HepG2 (cell line): ENCODE measurements around the gene ACTN4. TPM values are rescaled to one million over a fixed set of nuclear protein-coding genes. Genes with fewer than 3 reads are reported as not detected.

Source experiments
- AGO2 ChIP-seq: fragments of 200-400 bp; formaldehyde crosslinking; optimal IDR thresholded peaks from 2 replicates; pipeline ENCODE3; 2017; ENCODE audit warnings: mild to moderate bottlenecking, low read depth, low read length, moderate library complexity
- ATF7-NPFF ChIP-seq: sonication (generic); formaldehyde crosslinking; IDR thresholded peaks from 2 replicates; pipeline ENCODE4 v1.8.1; 2023; ENCODE audit warnings: mild to moderate bottlenecking, low read depth, missing genetic modification reagents, moderate library complexity
- BRD4 ChIP-seq: sonication (generic); formaldehyde crosslinking; IDR thresholded peaks from 2 replicates; pipeline ENCODE4 v1.4.0; 2020; ENCODE audit warnings: missing genetic modification reagents
- MEF2D ChIP-seq: sonication (generic); formaldehyde crosslinking; IDR thresholded peaks from 2 replicates; pipeline ENCODE4 v1.5.1; 2020; ENCODE audit warnings: mild to moderate bottlenecking, missing genetic modification reagents
- RARA ChIP-seq: IDR thresholded peaks from 2 replicates; pipeline ENCODE4 v1.6.1; 2016; ENCODE audit warnings: missing genetic modification reagents, missing compliant biosample characterization
- RFX5 ChIP-seq: IDR thresholded peaks from 2 replicates; pipeline ENCODE4 v1.6.1; 2011; ENCODE audit warnings: low read depth, low read length, improper control_type of control experiment
- SALL1 ChIP-seq: sonication (generic); formaldehyde crosslinking; IDR thresholded peaks from 2 replicates; pipeline ENCODE4 v1.8.0; 2022; ENCODE audit warnings: mild to moderate bottlenecking, missing genetic modification reagents
- STAG1 ChIP-seq: sonication (generic); formaldehyde crosslinking; IDR thresholded peaks from 2 replicates; pipeline ENCODE4 v1.4.0; 2020; ENCODE audit warnings: missing genetic modification reagents
- ZFX ChIP-seq: sonication (generic); formaldehyde crosslinking; IDR thresholded peaks from 2 replicates; pipeline ENCODE4 v1.4.0; 2020; ENCODE audit warnings: mild to moderate bottlenecking, low read depth, missing genetic modification reagents, moderate library complexity
- ZNF121 ChIP-seq: sonication (generic); formaldehyde crosslinking; IDR thresholded peaks from 2 replicates; pipeline ENCODE4 v1.5.0; 2020; ENCODE audit warnings: mild to moderate bottlenecking, missing genetic modification reagents
- ZNF337 ChIP-seq: sonication (generic); formaldehyde crosslinking; IDR thresholded peaks from 2 replicates; pipeline ENCODE4 v1.5.1; 2020; ENCODE audit warnings: missing genetic modification reagents, low read depth, mild to moderate bottlenecking, borderline replicate concordance
- ZNF552 ChIP-seq: sonication (generic); formaldehyde crosslinking; IDR thresholded peaks from 2 replicates; pipeline ENCODE4 v1.9.0; 2022; ENCODE audit warnings: missing genetic modification reagents, mild to moderate bottlenecking, borderline replicate concordance
- ZNF850 ChIP-seq: sonication (generic); formaldehyde crosslinking; conservative IDR thresholded peaks from 2 replicates; pipeline ENCODE4 v1.9.0; 2021; ENCODE audit warnings: mild to moderate bottlenecking, missing genetic modification reagents
- polyA plus RNA-seq, 8 experiments: library from polyadenylated mRNA; depleted of rRNA in 3 of 8; stranded (reverse) in 7 of 8; unstranded in 1 of 8; fragments of >200 nt; fragmentation: Illumina TruSeq in 4 of 8; extraction: Trizol in 4 of 8; gene quantifications; 2 replicates each; pipeline versions ENCODE4 v1.2.1 to v1.2.3, GENCODE V29; 2011 to 2016; ENCODE audit warnings: low read depth in 4 of 8, missing spikeins in 1 of 8, mixed read lengths in 1 of 8; ENCODE audit not compliant: insufficient read depth in 1 of 8
- total RNA-seq, 5 experiments: library from RNA; depleted of rRNA; stranded (reverse); fragments of >200 nt; fragmentation: Illumina TruSeq; extraction: Trizol; gene quantifications; 2 replicates each; pipeline ENCODE4 v1.2.3, GENCODE V29; 2016; ENCODE audit warnings: low read depth in 1 of 5
- TF ChIP-seq, protein P1 (sequence below), 2 experiments: sonication (generic) in 1 of 2; formaldehyde crosslinking in 1 of 2; IDR thresholded peaks; 2 replicates each; pipeline versions ENCODE4 v1.5.1 to v1.6.1; 2011 to 2020; ENCODE audit warnings: borderline replicate concordance in 1 of 2, low read depth in 1 of 2, low read length in 1 of 2, mild to moderate bottlenecking in 1 of 2, missing genetic modification reagents in 1 of 2, moderate library complexity in 1 of 2
- TF ChIP-seq, protein P2 (sequence below): sonication (generic); formaldehyde crosslinking; IDR thresholded peaks from 2 replicates; pipeline ENCODE4 v1.4.0; 2020; ENCODE audit warnings: missing genetic modification reagents
- TF ChIP-seq, protein P3 (sequence below): sonication (generic); formaldehyde crosslinking; conservative IDR thresholded peaks from 2 replicates; pipeline ENCODE4 v1.4.0; 2020; ENCODE audit warnings: missing genetic modification reagents
- TF ChIP-seq, protein P4 (sequence below): sonication (generic); formaldehyde crosslinking; IDR thresholded peaks from 2 replicates; pipeline ENCODE4 v1.5.0; 2020; ENCODE audit warnings: missing genetic modification reagents, mild to moderate bottlenecking, borderline replicate concordance

ACTN4 gene
- total and polyA plus RNA-seq, 2 of the 13 experiments (the other 11 are each of a cell fraction or from before 2014, with no cell fraction given) = 171 to 192 TPM

GRCh38 chr19:38701455-38702063 lies 54.1 kb downstream of the ACTN4 start (continued):
- peak; percentile 59 for TF ChIP-seq AGO2
- TF ChIP-seq STAG1 (CRISPR knock-in tag) = peak; percentile 36
- peak; percentile 61; the same call in 1 of the 2 replicates for TF ChIP-seq ZNF552 (CRISPR knock-in tag)
- peak; percentile 35 for TF ChIP-seq BRD4 (CRISPR knock-in tag)
- peak; percentile 91 for TF ChIP-seq RARA (CRISPR knock-in tag)
- peak; percentile 20; the same call in 1 of the 2 replicates for TF ChIP-seq RFX5
- TF ChIP-seq, protein P1, sequence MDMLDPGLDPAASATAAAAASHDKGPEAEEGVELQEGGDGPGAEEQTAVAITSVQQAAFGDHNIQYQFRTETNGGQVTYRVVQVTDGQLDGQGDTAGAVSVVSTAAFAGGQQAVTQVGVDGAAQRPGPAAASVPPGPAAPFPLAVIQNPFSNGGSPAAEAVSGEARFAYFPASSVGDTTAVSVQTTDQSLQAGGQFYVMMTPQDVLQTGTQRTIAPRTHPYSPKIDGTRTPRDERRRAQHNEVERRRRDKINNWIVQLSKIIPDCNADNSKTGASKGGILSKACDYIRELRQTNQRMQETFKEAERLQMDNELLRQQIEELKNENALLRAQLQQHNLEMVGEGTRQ (IDR thresholded peaks at IDR 0.05; ENCODE audit: low read depth, low read length) = no peak
- TF ChIP-seq, protein P1 (CRISPR knock-in tag; IDR thresholded peaks at IDR 0.05; ENCODE audit: borderline replicate concordance) = peak; percentile 55; the same call in 1 of the 2 replicates
- 0 out of 2 replicates have a peak, but pooled peaks have one; percentile 43 for TF ChIP-seq ZNF337 (CRISPR knock-in tag)
- peak; percentile 94 for TF ChIP-seq SALL1
- TF ChIP-seq, protein P2, sequence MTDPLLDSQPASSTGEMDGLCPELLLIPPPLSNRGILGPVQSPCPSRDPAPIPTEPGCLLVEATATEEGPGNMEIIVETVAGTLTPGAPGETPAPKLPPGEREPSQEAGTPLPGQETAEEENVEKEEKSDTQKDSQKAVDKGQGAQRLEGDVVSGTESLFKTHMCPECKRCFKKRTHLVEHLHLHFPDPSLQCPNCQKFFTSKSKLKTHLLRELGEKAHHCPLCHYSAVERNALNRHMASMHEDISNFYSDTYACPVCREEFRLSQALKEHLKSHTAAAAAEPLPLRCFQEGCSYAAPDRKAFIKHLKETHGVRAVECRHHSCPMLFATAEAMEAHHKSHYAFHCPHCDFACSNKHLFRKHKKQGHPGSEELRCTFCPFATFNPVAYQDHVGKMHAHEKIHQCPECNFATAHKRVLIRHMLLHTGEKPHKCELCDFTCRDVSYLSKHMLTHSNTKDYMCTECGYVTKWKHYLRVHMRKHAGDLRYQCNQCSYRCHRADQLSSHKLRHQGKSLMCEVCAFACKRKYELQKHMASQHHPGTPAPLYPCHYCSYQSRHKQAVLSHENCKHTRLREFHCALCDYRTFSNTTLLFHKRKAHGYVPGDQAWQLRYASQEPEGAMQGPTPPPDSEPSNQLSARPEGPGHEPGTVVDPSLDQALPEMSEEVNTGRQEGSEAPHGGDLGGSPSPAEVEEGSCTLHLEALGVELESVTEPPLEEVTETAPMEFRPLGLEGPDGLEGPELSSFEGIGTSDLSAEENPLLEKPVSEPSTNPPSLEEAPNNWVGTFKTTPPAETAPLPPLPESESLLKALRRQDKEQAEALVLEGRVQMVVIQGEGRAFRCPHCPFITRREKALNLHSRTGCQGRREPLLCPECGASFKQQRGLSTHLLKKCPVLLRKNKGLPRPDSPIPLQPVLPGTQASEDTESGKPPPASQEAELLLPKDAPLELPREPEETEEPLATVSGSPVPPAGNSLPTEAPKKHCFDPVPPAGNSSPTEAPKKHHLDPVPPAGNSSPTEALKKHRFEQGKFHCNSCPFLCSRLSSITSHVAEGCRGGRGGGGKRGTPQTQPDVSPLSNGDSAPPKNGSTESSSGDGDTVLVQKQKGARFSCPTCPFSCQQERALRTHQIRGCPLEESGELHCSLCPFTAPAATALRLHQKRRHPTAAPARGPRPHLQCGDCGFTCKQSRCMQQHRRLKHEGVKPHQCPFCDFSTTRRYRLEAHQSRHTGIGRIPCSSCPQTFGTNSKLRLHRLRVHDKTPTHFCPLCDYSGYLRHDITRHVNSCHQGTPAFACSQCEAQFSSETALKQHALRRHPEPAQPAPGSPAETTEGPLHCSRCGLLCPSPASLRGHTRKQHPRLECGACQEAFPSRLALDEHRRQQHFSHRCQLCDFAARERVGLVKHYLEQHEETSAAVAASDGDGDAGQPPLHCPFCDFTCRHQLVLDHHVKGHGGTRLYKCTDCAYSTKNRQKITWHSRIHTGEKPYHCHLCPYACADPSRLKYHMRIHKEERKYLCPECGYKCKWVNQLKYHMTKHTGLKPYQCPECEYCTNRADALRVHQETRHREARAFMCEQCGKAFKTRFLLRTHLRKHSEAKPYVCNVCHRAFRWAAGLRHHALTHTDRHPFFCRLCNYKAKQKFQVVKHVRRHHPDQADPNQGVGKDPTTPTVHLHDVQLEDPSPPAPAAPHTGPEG (CRISPR knock-in tag) = 0 out of 2 replicates have a peak, but pooled peaks have one; percentile 23
- TF ChIP-seq, protein P3, sequence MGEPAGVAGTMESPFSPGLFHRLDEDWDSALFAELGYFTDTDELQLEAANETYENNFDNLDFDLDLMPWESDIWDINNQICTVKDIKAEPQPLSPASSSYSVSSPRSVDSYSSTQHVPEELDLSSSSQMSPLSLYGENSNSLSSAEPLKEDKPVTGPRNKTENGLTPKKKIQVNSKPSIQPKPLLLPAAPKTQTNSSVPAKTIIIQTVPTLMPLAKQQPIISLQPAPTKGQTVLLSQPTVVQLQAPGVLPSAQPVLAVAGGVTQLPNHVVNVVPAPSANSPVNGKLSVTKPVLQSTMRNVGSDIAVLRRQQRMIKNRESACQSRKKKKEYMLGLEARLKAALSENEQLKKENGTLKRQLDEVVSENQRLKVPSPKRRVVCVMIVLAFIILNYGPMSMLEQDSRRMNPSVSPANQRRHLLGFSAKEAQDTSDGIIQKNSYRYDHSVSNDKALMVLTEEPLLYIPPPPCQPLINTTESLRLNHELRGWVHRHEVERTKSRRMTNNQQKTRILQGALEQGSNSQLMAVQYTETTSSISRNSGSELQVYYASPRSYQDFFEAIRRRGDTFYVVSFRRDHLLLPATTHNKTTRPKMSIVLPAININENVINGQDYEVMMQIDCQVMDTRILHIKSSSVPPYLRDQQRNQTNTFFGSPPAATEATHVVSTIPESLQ (CRISPR knock-in tag) = no peak
- TF ChIP-seq ZNF850 = no peak
- TF ChIP-seq, protein P4, sequence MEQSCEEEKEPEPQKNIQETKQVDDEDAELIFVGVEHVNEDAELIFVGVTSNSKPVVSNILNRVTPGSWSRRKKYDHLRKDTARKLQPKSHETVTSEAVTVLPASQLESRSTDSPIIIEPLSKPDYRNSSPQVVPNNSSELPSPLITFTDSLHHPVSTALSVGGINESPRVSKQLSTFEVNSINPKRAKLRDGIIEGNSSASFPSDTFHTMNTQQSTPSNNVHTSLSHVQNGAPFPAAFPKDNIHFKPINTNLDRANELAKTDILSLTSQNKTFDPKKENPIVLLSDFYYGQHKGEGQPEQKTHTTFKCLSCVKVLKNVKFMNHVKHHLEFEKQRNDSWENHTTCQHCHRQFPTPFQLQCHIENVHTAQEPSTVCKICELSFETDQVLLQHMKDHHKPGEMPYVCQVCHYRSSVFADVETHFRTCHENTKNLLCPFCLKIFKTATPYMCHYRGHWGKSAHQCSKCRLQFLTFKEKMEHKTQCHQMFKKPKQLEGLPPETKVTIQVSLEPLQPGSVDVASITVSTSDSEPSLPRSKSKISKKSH (CRISPR knock-in tag) = no peak
- TF ChIP-seq ATF7-NPFF (CRISPR knock-in tag) = 0 out of 2 replicates have a peak, but pooled peaks have one; percentile 26
- peak; percentile 26; the same call in 1 of the 2 replicates for TF ChIP-seq ZNF121 (CRISPR knock-in tag)
- TF ChIP-seq MEF2D (CRISPR knock-in tag) = peak; percentile 56; the same call in 1 of the 2 replicates
- peak; percentile 92 for TF ChIP-seq ZFX (CRISPR knock-in tag)
